HepG2 (cell line): ENCODE results near the gene TRIO.

Experiments used
- CBX1 ChIP-seq: IDR thresholded peaks from one replicate; pipeline ENCODE4 v1.6.1; 2016; ENCODE audit warnings: antibody characterized with exemption, low read depth
- DMAP1 ChIP-seq: IDR thresholded peaks from 2 replicates; pipeline ENCODE4 v1.6.1; 2016
- HCFC1 ChIP-seq: fragments of 150-350 bp; IDR thresholded peaks from 2 replicates; pipeline ENCODE4 v1.6.1; 2014; ENCODE audit warnings: low read depth, low read length
- MNT ChIP-seq: fragments of 450-650 bp; IDR thresholded peaks from 2 replicates; pipeline ENCODE4 v1.6.1; 2016
- POLR2A ChIP-seq, 2 experiments: IDR thresholded peaks; 2 replicates each; pipeline ENCODE4 v1.6.1; 2011; ENCODE audit warnings: low read depth in 2 of 2, low read length in 2 of 2, mild to moderate bottlenecking in 1 of 2, moderate library complexity in 1 of 2; ENCODE audit not compliant: insufficient read depth in 1 of 2
- SMARCC2 ChIP-seq: fragments of 450-650 bp; IDR thresholded peaks from 2 replicates; pipeline ENCODE4 v1.6.1; 2017; ENCODE audit warnings: antibody characterized with exemption, mild to moderate bottlenecking
- ZNF160 ChIP-seq: sonication (generic); formaldehyde crosslinking; IDR thresholded peaks from 2 replicates; pipeline ENCODE4 v1.8.0; 2022; ENCODE audit warnings: mild to moderate bottlenecking, inconsistent platforms, missing genetic modification reagents
- ZNF256 ChIP-seq: sonication (generic); formaldehyde crosslinking; conservative IDR thresholded peaks from 2 replicates; pipeline ENCODE4 v1.4.0; 2020; ENCODE audit warnings: missing genetic modification reagents
- ZNF276 ChIP-seq: sonication (generic); formaldehyde crosslinking; IDR thresholded peaks from 2 replicates; pipeline ENCODE4 v1.4.0; 2020; ENCODE audit warnings: mild to moderate bottlenecking, low read depth, missing genetic modification reagents
- ZNF337 ChIP-seq: sonication (generic); formaldehyde crosslinking; IDR thresholded peaks from 2 replicates; pipeline ENCODE4 v1.5.1; 2020; ENCODE audit warnings: missing genetic modification reagents, low read depth, mild to moderate bottlenecking, borderline replicate concordance
- TF ChIP-seq, protein P1 (sequence below): sonication (generic); formaldehyde crosslinking; IDR thresholded peaks from 2 replicates; pipeline ENCODE4 v1.5.0; 2020; ENCODE audit warnings: mild to moderate bottlenecking, missing genetic modification reagents, moderate library complexity
- TF ChIP-seq, protein P2 (sequence below): IDR thresholded peaks from 2 replicates; pipeline ENCODE4 v1.6.1; 2012; ENCODE audit warnings: inconsistent platforms
- TF ChIP-seq, protein P3 (sequence below), 2 experiments: IDR thresholded peaks; 2 replicates each; pipeline ENCODE4 v1.6.1; 2011 to 2012; ENCODE audit warnings: low read length in 2 of 2, borderline replicate concordance in 1 of 2, low read depth in 1 of 2, mild to moderate bottlenecking in 1 of 2, moderate library complexity in 1 of 2

DNA sequence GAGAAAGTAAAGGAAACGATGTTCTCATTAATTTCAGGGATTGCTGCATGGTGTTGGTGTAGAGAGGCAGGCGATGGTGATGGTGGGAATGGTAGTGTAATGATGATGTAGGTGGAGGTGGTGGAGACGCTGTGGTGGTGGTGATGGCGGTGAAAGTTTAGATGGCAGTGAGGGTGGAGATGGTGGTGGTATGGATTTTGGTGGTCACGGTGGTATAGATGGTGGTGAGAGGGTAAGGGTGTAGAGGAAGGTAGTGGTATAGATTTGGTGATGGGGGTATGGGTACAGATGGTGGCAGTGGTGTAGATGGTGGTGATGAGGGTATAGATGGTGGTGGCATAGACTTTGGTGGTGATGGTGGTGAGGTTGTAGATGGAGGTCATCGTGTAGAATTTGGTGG lies 259.3 kb downstream of the TRIO start:
- TF ChIP-seq, protein P1, sequence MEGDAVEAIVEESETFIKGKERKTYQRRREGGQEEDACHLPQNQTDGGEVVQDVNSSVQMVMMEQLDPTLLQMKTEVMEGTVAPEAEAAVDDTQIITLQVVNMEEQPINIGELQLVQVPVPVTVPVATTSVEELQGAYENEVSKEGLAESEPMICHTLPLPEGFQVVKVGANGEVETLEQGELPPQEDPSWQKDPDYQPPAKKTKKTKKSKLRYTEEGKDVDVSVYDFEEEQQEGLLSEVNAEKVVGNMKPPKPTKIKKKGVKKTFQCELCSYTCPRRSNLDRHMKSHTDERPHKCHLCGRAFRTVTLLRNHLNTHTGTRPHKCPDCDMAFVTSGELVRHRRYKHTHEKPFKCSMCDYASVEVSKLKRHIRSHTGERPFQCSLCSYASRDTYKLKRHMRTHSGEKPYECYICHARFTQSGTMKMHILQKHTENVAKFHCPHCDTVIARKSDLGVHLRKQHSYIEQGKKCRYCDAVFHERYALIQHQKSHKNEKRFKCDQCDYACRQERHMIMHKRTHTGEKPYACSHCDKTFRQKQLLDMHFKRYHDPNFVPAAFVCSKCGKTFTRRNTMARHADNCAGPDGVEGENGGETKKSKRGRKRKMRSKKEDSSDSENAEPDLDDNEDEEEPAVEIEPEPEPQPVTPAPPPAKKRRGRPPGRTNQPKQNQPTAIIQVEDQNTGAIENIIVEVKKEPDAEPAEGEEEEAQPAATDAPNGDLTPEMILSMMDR (CRISPR knock-in tag) = no peak
- TF ChIP-seq, protein P2, sequence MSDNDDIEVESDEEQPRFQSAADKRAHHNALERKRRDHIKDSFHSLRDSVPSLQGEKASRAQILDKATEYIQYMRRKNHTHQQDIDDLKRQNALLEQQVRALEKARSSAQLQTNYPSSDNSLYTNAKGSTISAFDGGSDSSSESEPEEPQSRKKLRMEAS = no peak
- no peak for TF ChIP-seq DMAP1
- no peak for TF ChIP-seq CBX1
- no peak for TF ChIP-seq ZNF337 (CRISPR knock-in tag)
- TF ChIP-seq, protein P3, sequence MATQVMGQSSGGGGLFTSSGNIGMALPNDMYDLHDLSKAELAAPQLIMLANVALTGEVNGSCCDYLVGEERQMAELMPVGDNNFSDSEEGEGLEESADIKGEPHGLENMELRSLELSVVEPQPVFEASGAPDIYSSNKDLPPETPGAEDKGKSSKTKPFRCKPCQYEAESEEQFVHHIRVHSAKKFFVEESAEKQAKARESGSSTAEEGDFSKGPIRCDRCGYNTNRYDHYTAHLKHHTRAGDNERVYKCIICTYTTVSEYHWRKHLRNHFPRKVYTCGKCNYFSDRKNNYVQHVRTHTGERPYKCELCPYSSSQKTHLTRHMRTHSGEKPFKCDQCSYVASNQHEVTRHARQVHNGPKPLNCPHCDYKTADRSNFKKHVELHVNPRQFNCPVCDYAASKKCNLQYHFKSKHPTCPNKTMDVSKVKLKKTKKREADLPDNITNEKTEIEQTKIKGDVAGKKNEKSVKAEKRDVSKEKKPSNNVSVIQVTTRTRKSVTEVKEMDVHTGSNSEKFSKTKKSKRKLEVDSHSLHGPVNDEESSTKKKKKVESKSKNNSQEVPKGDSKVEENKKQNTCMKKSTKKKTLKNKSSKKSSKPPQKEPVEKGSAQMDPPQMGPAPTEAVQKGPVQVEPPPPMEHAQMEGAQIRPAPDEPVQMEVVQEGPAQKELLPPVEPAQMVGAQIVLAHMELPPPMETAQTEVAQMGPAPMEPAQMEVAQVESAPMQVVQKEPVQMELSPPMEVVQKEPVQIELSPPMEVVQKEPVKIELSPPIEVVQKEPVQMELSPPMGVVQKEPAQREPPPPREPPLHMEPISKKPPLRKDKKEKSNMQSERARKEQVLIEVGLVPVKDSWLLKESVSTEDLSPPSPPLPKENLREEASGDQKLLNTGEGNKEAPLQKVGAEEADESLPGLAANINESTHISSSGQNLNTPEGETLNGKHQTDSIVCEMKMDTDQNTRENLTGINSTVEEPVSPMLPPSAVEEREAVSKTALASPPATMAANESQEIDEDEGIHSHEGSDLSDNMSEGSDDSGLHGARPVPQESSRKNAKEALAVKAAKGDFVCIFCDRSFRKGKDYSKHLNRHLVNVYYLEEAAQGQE (IDR thresholded peaks at IDR 0.05; ENCODE audit: borderline replicate concordance in 1 of 2, low read depth in 1 of 2, low read length in 2 of 2) = no peak
- no peak for TF ChIP-seq MNT
- TF ChIP-seq ZNF256 (CRISPR knock-in tag) = no peak
- TF ChIP-seq SMARCC2 = no peak
- TF ChIP-seq POLR2A (IDR thresholded peaks at IDR 0.05; ENCODE audit: insufficient read depth in 1 of 2, low read depth in 2 of 2, low read length in 2 of 2) = no peak
- TF ChIP-seq ZNF160 (CRISPR knock-in tag) = no peak
- TF ChIP-seq HCFC1 = no peak
- no peak for TF ChIP-seq ZNF276 (CRISPR knock-in tag)
